Subcutaneous adipose tissue (tissue), 4 donors: ENCODE measurements around the gene NOVA1. TPM values are rescaled to one million over a fixed set of nuclear protein-coding genes. Genes with fewer than 3 reads are reported as not detected.

Experiments
- total RNA-seq, 4 donors: library from RNA; depleted of rRNA; stranded (reverse); fragments of >200 nt; gene quantifications; one replicate each; pipeline ENCODE4 v1.1.0, GENCODE V29; 2016
- TF ChIP-seq, protein P1 (sequence below): fragments of 450-650 bp; IDR thresholded peaks from one replicate; pipeline ENCODE4 v1.5.1; 2016; ENCODE audit warnings: low read depth, mild to moderate bottlenecking, control low read depth, antibody characterized with exemption, moderate library complexity

Gene NOVA1
- total RNA-seq, 4 donors from 2014 or later: 56.7 to 113 (median 99.2) TPM

DNA sequence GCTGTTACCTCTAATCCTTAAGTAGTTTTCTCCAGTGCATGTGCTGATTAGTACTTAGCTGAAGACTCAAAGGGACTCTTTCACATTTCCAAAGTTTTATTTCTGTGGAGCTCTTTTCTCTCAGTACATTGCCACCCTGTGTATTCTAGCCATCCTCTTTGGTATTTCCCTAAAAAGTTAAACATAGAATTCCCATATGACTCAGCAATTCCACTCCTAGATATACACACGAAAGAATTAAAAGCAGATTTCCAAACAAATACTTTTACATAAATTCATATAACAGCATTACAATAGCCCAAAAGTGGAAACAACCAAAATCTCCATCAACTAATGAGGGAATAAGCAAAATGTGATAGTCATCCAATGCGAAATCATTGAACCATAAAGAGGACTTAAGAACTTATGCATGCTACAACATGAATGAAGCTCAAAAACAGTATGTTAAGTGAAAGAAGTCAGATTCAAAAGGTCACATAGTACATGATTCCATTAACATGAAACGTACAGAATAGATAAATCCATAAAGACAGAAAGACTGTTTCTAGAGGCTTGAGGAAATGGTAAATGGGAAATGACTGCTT, 9.0 kb upstream of the NOVA1 start:
- TF ChIP-seq, protein P1, sequence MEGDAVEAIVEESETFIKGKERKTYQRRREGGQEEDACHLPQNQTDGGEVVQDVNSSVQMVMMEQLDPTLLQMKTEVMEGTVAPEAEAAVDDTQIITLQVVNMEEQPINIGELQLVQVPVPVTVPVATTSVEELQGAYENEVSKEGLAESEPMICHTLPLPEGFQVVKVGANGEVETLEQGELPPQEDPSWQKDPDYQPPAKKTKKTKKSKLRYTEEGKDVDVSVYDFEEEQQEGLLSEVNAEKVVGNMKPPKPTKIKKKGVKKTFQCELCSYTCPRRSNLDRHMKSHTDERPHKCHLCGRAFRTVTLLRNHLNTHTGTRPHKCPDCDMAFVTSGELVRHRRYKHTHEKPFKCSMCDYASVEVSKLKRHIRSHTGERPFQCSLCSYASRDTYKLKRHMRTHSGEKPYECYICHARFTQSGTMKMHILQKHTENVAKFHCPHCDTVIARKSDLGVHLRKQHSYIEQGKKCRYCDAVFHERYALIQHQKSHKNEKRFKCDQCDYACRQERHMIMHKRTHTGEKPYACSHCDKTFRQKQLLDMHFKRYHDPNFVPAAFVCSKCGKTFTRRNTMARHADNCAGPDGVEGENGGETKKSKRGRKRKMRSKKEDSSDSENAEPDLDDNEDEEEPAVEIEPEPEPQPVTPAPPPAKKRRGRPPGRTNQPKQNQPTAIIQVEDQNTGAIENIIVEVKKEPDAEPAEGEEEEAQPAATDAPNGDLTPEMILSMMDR: no peak

DNA sequence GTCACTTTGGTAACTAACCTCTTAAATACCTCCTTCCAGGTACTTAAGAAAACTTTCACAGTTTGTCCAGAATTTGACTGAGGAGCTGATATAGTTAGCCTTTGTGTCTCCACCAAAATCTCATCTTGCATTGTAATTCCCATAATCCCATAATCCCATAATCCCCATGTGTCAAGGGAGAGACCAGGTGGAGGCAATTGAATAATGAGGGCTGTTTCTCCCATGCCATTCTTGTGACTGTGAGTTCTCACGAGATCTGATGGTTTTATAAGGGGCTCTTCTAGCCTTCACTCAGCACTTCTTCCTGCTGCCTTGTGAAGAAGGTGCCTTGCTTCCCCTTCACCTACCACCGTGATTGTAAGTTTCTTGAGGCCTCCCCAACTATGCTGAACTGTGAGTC, 7.8 kb upstream of the NOVA1 start:
- TF ChIP-seq, protein P1: no peak

- TF ChIP-seq, protein P1: no peak
These were observed 5.1 kb upstream of the NOVA1 start for GRCh38 chr14:26602902-26603301.

DNA sequence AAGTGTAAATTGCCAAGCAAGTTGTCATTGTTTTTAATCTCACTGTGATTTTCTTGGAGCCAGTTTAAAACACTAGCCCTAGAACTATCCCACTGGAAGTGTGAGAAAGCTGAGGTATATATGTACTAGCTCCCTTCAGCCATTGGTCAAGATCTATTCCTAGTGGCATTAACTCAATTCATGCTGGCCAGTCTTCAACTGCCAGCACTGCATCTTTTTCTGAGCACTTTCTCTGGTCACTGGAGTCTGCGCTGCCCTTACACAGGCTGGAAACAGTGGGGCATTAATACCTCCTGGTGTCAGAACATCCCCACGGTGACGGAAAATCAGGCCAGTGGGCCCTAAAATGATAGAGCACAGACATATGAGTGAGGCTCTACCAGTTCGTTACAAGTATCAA, 4.0 kb upstream of the NOVA1 start:
- TF ChIP-seq, protein P1: no peak

- TF ChIP-seq, protein P1: no peak
These were observed 1.5 kb upstream of the NOVA1 start for GRCh38 chr14:26599291-26599690.

- TF ChIP-seq, protein P1: no peak
These were observed 869 bp upstream of the NOVA1 start for GRCh38 chr14:26598672-26599131.

DNA sequence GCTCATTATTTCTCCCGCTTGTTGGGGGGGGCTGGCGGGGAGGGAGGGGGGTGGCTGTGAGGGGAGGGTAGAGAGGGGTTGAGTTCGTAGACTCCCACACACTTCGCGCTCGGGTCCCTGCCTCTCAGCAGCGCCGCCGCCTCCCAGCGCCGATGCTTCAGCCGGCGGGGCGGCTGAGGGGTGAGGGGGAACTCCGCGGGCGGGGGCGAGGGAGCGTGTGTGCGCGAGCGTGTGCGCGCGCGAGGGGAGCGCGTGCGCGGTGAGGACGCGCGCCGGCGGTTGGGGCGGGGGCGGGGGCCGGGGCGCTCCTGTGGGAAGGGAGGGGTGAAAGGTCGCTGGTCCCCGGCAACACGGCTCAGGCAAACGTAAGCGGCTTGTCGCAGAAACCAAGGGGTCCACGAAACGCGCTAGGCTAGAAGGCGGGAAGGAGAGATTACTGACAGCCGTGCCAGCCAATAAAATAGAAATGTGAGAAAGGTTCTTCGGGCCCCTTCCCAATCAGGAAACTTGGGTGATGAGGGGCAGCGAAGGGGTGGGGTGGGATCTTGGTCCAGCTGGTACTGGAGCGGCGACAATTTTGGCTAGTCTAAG, 343 bp upstream of the NOVA1 start:
- TF ChIP-seq, protein P1: no peak
